ENCODE results near the gene PITPNC1. TPM values are rescaled to one million over a fixed set of nuclear protein-coding genes. Genes with fewer than 3 reads are reported as not detected.

The PITPNC1 gene
- total and polyA plus RNA-seq, 2 of the 13 experiments (the other 11 are each of a cell fraction or from before 2014, with no cell fraction given) = 4.1 to 5.7 TPM

GRCh38 chr17:67528751-67529436, 151.8 kb downstream of the PITPNC1 start (continued):
- TF ChIP-seq PBX3 (CRISPR knock-in tag; IDR thresholded peaks at IDR 0.05; ENCODE audit: borderline replicate concordance) (no peak), MEF2D (CRISPR knock-in tag; IDR thresholded peaks at IDR 0.05) (peak; percentile 79), ZFX (CRISPR knock-in tag; IDR thresholded peaks at IDR 0.05; ENCODE audit: low read depth) (peak; percentile 49; the same call in 1 of the 2 replicates), ZNF597 (CRISPR knock-in tag; IDR thresholded peaks at IDR 0.05) (no peak), ATF2 (CRISPR knock-in tag; IDR thresholded peaks at IDR 0.05) (peak; percentile 54; the same call in 1 of the 2 replicates), MYC (CRISPR knock-in tag; IDR thresholded peaks at IDR 0.05; ENCODE audit: borderline replicate concordance) (peak; percentile 35; the same call in 1 of the 2 replicates), ZNF460 (CRISPR knock-in tag; IDR thresholded peaks at IDR 0.05; ENCODE audit: borderline replicate concordance) (no peak), ZMYM4 (CRISPR knock-in tag; IDR thresholded peaks at IDR 0.05) (no peak), DZIP1 (CRISPR knock-in tag; IDR thresholded peaks at IDR 0.05) (no peak), KIAA2018 (CRISPR knock-in tag; IDR thresholded peaks at IDR 0.05; ENCODE audit: borderline replicate concordance) (no peak), SAFB2 (CRISPR knock-in tag; IDR thresholded peaks at IDR 0.05; ENCODE audit: borderline replicate concordance, low read depth) (no peak), ZNF670 (CRISPR knock-in tag; IDR thresholded peaks at IDR 0.05; ENCODE audit: borderline replicate concordance) (0 out of 2 replicates have a peak, but pooled peaks have one; percentile 19), POLR2G (IDR thresholded peaks at IDR 0.05; ENCODE audit: low read depth, low read length) (no peak)
